GM12892 (cell line): ENCODE results near the gene KIAA1755.

Experiments used
- DNase-seq: peaks from one replicate; pipeline ENCODE4 v3.0.0; 2011; ENCODE audit not compliant: insufficient read length
- FAIRE-seq: peaks from 2 replicates; lab custom pipeline; 2011; peaks lifted over from hg19 to GRCh38; lab: Jason Lieb, UNC
- POLR2A ChIP-seq: IDR thresholded peaks from 2 replicates; pipeline ENCODE4 v1.6.1; 2011; ENCODE audit warnings: low read depth, low read length, control low read depth
- POLR2AphosphoS5 ChIP-seq: IDR thresholded peaks from 2 replicates; pipeline ENCODE4 v1.6.1; 2011; ENCODE audit warnings: low read depth, low read length, control low read depth
- TAF1 ChIP-seq: IDR thresholded peaks from 2 replicates; pipeline ENCODE4 v1.6.1; 2011; ENCODE audit warnings: low read depth, mild to moderate bottlenecking, control low read depth, low read length, borderline replicate concordance

The KIAA1755 gene

GRCh38 chr20:38247166-38247509 lies 13.4 kb downstream of the KIAA1755 start:
- no peak for FAIRE-seq
- TF ChIP-seq POLR2AphosphoS5 (no peak), TAF1 (no peak), POLR2A (no peak)
- DNase-seq: no peak

GRCh38 chr20:38246357-38247165 lies 14.0 kb downstream of the KIAA1755 start:
- DNase-seq: no peak
- FAIRE-seq: no peak
- no peak for TF ChIP-seq TAF1
- TF ChIP-seq POLR2AphosphoS5: no peak
- no peak for TF ChIP-seq POLR2A

GRCh38 chr20:38245753-38246152 lies 14.8 kb downstream of the KIAA1755 start:
- TF ChIP-seq POLR2A (no peak), POLR2AphosphoS5 (no peak), TAF1 (no peak)
- FAIRE-seq: no peak
- DNase-seq: no peak

GRCh38 chr20:38243709-38244020 lies 16.9 kb downstream of the KIAA1755 start:
- TF ChIP-seq TAF1: no peak
- no peak for TF ChIP-seq POLR2AphosphoS5
- TF ChIP-seq POLR2A: no peak
- no peak for FAIRE-seq
- DNase-seq: no peak

- DNase-seq (no peak), FAIRE-seq (peak; percentile 9)
- TF ChIP-seq TAF1 (no peak), POLR2AphosphoS5 (no peak), POLR2A (no peak)
These were observed 17.5 kb downstream of the KIAA1755 start for GRCh38 chr20:38242848-38243708.

GRCh38 chr20:38241201-38241600 lies 19.3 kb downstream of the KIAA1755 start:
- FAIRE-seq (no peak), DNase-seq (no peak)
- TF ChIP-seq POLR2A (no peak), POLR2AphosphoS5 (no peak), TAF1 (no peak)

GRCh38 chr20:38239441-38239840 lies 21.1 kb downstream of the KIAA1755 start:
- FAIRE-seq (no peak), DNase-seq (no peak)
- no peak for TF ChIP-seq POLR2A
- TF ChIP-seq TAF1: no peak
- TF ChIP-seq POLR2AphosphoS5: no peak

GRCh38 chr20:38238829-38239228 lies 21.7 kb downstream of the KIAA1755 start:
- TF ChIP-seq POLR2AphosphoS5: no peak
- no peak for TF ChIP-seq POLR2A
- no peak for TF ChIP-seq TAF1
- FAIRE-seq (no peak), DNase-seq (no peak)

- TF ChIP-seq POLR2AphosphoS5: no peak
- no peak for TF ChIP-seq POLR2A
- no peak for TF ChIP-seq TAF1
- DNase-seq (no peak), FAIRE-seq (no peak)
These were observed 23.2 kb downstream of the KIAA1755 start for GRCh38 chr20:38237381-38237780.

GRCh38 chr20:38231531-38232121 lies 28.9 kb downstream of the KIAA1755 start:
- DNase-seq: no peak
- no peak for TF ChIP-seq TAF1
- no peak for TF ChIP-seq POLR2A
- no peak for FAIRE-seq

GRCh38 chr20:38230957-38231526 lies 29.5 kb downstream of the KIAA1755 start:
- no peak for FAIRE-seq
- no peak for DNase-seq
- TF ChIP-seq TAF1 (no peak), POLR2A (no peak), POLR2AphosphoS5 (no peak)

- no peak for FAIRE-seq
These were observed 30.3 kb downstream of the KIAA1755 start for GRCh38 chr20:38230253-38230551.

More at GRCh38 chr20:38230253-38230551, 30.3 kb downstream of the KIAA1755 start:
- DNase-seq: no peak
- TF ChIP-seq POLR2AphosphoS5 (no peak), POLR2A (no peak), TAF1 (no peak)
